Sigmoid colon (tissue), 4 donors: ENCODE results near the gene TSPOAP1.

Experiments used
- CTCF ChIP-seq, 4 experiments: fragments of 450-650 bp in 3 of 4; fragments of 200-600 bp in 1 of 4; IDR thresholded peaks; one replicate each; pipeline ENCODE4 v1.5.1; 2016 to 2019; ENCODE audit warnings: antibody characterized with exemption in 4 of 4, mild to moderate bottlenecking in 3 of 4, moderate library complexity in 2 of 4
- EP300 ChIP-seq, 4 donors: sonication (generic); formaldehyde crosslinking; IDR thresholded peaks; one replicate each; pipeline ENCODE4 v1.6.1; 2017; ENCODE audit warnings: antibody characterized with exemption in 4 of 4
- POLR2A ChIP-seq, 2 donors: fragments of 450-650 bp; IDR thresholded peaks; one replicate each; pipeline ENCODE4 v1.6.1; 2016; ENCODE audit warnings: antibody characterized with exemption in 2 of 2, mild to moderate bottlenecking in 2 of 2, moderate library complexity in 2 of 2
- POLR2AphosphoS5 ChIP-seq, 4 donors: sonication (generic); formaldehyde crosslinking; IDR thresholded peaks; one replicate each; pipeline ENCODE4 v1.6.1; 2017; ENCODE audit warnings: antibody characterized with exemption in 4 of 4

GRCh38 chr17:58277107-58277801, 51.3 kb downstream of the TSPOAP1 start:
- TF ChIP-seq CTCF (IDR thresholded peaks at IDR 0.05) (no peak), POLR2AphosphoS5 (IDR thresholded peaks at IDR 0.05) (no peak), POLR2A (IDR thresholded peaks at IDR 0.05) (no peak), EP300 (IDR thresholded peaks at IDR 0.05) (no peak)
